ENCODE measurements around the gene ZNF430.

Gene ZNF430

GRCh38 chr19:21094347-21095025 lies 74.0 kb downstream of the ZNF430 start:
- TF ChIP-seq TCF12 (IDR thresholded peaks at IDR 0.05; ENCODE audit: low read depth) = no peak
- TF ChIP-seq, protein P1, sequence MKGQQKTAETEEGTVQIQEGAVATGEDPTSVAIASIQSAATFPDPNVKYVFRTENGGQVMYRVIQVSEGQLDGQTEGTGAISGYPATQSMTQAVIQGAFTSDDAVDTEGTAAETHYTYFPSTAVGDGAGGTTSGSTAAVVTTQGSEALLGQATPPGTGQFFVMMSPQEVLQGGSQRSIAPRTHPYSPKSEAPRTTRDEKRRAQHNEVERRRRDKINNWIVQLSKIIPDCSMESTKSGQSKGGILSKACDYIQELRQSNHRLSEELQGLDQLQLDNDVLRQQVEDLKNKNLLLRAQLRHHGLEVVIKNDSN (IDR thresholded peaks at IDR 0.05) = no peak
- TF ChIP-seq, protein P2, sequence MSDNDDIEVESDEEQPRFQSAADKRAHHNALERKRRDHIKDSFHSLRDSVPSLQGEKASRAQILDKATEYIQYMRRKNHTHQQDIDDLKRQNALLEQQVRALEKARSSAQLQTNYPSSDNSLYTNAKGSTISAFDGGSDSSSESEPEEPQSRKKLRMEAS (IDR thresholded peaks at IDR 0.05) = no peak
- TF ChIP-seq ZBTB7A (IDR thresholded peaks at IDR 0.05; ENCODE audit: low read depth) = no peak
- TF ChIP-seq YY1 (IDR thresholded peaks at IDR 0.05; ENCODE audit: low read depth) = no peak
- no peak for TF ChIP-seq EGR1 (IDR thresholded peaks at IDR 0.05)
- TF ChIP-seq RAD21 (IDR thresholded peaks at IDR 0.05; ENCODE audit: low read depth) = no peak
- TF ChIP-seq TEAD4 (IDR thresholded peaks at IDR 0.05) = no peak
- TF ChIP-seq CEBPB (IDR thresholded peaks at IDR 0.05) = no peak
- no peak for TF ChIP-seq NFIC (IDR thresholded peaks at IDR 0.05)
- no peak for TF ChIP-seq EP300 (IDR thresholded peaks at IDR 0.05; ENCODE audit: borderline replicate concordance)
- TF ChIP-seq CREB1 (IDR thresholded peaks at IDR 0.05; ENCODE audit: low read depth) = no peak
- TF ChIP-seq TAF1 (IDR thresholded peaks at IDR 0.05; ENCODE audit: low read depth) = no peak
- TF ChIP-seq, protein P3, sequence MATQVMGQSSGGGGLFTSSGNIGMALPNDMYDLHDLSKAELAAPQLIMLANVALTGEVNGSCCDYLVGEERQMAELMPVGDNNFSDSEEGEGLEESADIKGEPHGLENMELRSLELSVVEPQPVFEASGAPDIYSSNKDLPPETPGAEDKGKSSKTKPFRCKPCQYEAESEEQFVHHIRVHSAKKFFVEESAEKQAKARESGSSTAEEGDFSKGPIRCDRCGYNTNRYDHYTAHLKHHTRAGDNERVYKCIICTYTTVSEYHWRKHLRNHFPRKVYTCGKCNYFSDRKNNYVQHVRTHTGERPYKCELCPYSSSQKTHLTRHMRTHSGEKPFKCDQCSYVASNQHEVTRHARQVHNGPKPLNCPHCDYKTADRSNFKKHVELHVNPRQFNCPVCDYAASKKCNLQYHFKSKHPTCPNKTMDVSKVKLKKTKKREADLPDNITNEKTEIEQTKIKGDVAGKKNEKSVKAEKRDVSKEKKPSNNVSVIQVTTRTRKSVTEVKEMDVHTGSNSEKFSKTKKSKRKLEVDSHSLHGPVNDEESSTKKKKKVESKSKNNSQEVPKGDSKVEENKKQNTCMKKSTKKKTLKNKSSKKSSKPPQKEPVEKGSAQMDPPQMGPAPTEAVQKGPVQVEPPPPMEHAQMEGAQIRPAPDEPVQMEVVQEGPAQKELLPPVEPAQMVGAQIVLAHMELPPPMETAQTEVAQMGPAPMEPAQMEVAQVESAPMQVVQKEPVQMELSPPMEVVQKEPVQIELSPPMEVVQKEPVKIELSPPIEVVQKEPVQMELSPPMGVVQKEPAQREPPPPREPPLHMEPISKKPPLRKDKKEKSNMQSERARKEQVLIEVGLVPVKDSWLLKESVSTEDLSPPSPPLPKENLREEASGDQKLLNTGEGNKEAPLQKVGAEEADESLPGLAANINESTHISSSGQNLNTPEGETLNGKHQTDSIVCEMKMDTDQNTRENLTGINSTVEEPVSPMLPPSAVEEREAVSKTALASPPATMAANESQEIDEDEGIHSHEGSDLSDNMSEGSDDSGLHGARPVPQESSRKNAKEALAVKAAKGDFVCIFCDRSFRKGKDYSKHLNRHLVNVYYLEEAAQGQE (IDR thresholded peaks at IDR 0.05; ENCODE audit: low read depth) = no peak
- no peak for TF ChIP-seq FOXM1 (IDR thresholded peaks at IDR 0.05; ENCODE audit: borderline replicate concordance, low read depth)

- TF ChIP-seq ZBTB7A (IDR thresholded peaks at IDR 0.05; ENCODE audit: low read depth) (no peak), EP300 (IDR thresholded peaks at IDR 0.05; ENCODE audit: borderline replicate concordance) (no peak), CEBPB (IDR thresholded peaks at IDR 0.05) (no peak), NFIC (IDR thresholded peaks at IDR 0.05) (no peak), FOXM1 (IDR thresholded peaks at IDR 0.05; ENCODE audit: borderline replicate concordance, low read depth) (no peak), RAD21 (IDR thresholded peaks at IDR 0.05; ENCODE audit: low read depth) (no peak), YY1 (IDR thresholded peaks at IDR 0.05; ENCODE audit: low read depth) (no peak), CREB1 (IDR thresholded peaks at IDR 0.05; ENCODE audit: low read depth) (no peak)
- TF ChIP-seq, protein P2 (IDR thresholded peaks at IDR 0.05) = no peak
- TF ChIP-seq, protein P1 (IDR thresholded peaks at IDR 0.05) = no peak
Observed at GRCh38 chr19:21098291-21098690, 77.8 kb downstream of the ZNF430 start.

- TF ChIP-seq YY1 (IDR thresholded peaks at IDR 0.05; ENCODE audit: low read depth) (no peak), TEAD4 (IDR thresholded peaks at IDR 0.05) (no peak), TAF1 (IDR thresholded peaks at IDR 0.05; ENCODE audit: low read depth) (no peak), FOXM1 (IDR thresholded peaks at IDR 0.05; ENCODE audit: borderline replicate concordance, low read depth) (no peak)
- TF ChIP-seq, protein P2 (IDR thresholded peaks at IDR 0.05) = no peak
Observed at GRCh38 chr19:21101521-21102242, 81.2 kb downstream of the ZNF430 start.

- TF ChIP-seq YY1 (IDR thresholded peaks at IDR 0.05; ENCODE audit: low read depth) = no peak
- no peak for TF ChIP-seq EGR1 (IDR thresholded peaks at IDR 0.05)
- TF ChIP-seq, protein P2 (IDR thresholded peaks at IDR 0.05) = no peak
- TF ChIP-seq CEBPB (IDR thresholded peaks at IDR 0.05) = no peak
- no peak for TF ChIP-seq EP300 (IDR thresholded peaks at IDR 0.05; ENCODE audit: borderline replicate concordance)
- TF ChIP-seq, protein P1 (IDR thresholded peaks at IDR 0.05) = no peak
- no peak for TF ChIP-seq TAF1 (IDR thresholded peaks at IDR 0.05; ENCODE audit: low read depth)
- TF ChIP-seq RAD21 (IDR thresholded peaks at IDR 0.05; ENCODE audit: low read depth) = no peak
- TF ChIP-seq TCF12 (IDR thresholded peaks at IDR 0.05; ENCODE audit: low read depth) = no peak
- TF ChIP-seq TEAD4 (IDR thresholded peaks at IDR 0.05) = no peak
- TF ChIP-seq, protein P3 (IDR thresholded peaks at IDR 0.05; ENCODE audit: low read depth) = no peak
- TF ChIP-seq NFIC (IDR thresholded peaks at IDR 0.05) = no peak
- TF ChIP-seq FOXM1 (IDR thresholded peaks at IDR 0.05; ENCODE audit: borderline replicate concordance, low read depth) = no peak
- no peak for TF ChIP-seq CREB1 (IDR thresholded peaks at IDR 0.05; ENCODE audit: low read depth)
- no peak for TF ChIP-seq ZBTB7A (IDR thresholded peaks at IDR 0.05; ENCODE audit: low read depth)
Observed at GRCh38 chr19:21109116-21109515, 88.7 kb downstream of the ZNF430 start.
